GM19099 (cell line): ENCODE results near the gene CBLN1.

Experiments
- POLR2A ChIP-seq: IDR thresholded peaks from 3 replicates; pipeline ENCODE4 v1.6.1; 2011; ENCODE audit warnings: low read depth; ENCODE audit not compliant: insufficient read length; ENCODE audit errors: extremely low read depth

Gene CBLN1

DNA sequence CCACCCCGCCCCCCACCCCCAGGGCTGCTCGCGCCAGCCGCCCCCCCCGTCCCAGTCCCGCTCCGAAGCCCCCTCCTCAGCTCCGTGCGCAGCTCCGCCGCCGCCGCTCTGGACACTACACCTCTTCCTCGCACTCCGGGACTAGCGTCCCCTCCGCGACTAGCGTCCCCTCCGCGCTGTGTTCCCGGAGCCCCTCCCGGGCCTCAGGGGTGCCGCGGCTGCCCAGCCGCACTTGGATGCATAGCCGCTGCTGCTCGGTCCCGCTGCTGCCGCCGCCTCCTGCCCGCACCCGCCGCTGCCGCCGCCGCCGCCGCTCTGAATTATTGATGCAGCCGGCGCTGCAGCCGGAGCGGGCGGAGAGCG lies at the start of gene CBLN1:
TSS of gene CBLN1 (minus strand) at position 359 of the 363 bp plus-strand sequence. CDS start 373 bp downstream, outside the sequence.
- no peak for TF ChIP-seq POLR2A

DNA sequence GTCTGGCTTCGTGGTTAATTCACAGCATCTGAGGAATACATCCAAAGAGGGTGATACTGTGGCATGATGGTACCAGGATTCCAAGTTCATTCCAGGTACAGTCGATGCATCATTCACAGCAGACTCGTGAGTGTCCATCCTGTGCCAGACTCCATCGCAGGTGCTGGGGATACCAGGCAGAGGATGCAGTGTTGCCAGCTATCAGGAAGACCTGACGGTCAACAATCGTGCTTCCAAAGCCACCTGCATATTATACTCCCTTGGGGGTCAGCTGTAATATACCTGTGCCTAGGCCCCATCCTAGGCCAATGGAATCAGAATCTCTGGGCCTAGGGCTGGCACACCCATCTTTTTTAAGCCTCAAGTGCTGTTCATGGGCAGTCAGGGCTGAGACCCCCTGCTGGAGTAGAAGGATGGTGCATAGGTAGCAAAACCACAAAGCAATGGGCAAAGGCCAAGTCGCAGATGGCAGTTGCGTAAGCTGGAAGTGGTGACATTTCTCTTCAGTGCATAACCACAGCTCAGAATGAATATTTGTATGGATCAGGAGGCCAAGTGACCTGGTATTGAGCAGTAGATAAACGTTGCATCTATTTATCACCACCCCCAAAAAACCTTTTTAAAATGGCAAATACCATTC lies 49.0 kb upstream of the CBLN1 start:
- no peak for TF ChIP-seq POLR2A

DNA sequence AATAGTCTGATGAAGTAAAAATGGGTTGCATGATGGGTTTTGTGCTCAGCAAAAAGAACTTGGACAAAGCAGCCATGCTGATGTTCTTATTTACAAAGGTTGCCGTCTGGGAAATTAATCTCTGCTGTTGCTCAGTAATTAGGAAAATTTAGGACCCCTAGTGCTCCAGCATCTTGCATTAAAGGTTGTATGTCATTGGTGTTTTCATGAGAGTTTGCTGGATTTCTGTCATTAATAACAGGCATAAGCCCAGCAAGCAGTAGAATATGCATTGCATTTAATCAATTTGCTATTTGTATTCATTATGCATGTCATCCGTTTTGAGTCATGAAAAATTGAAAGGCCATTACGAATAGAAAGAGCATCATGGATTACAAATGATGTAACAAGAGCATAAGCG lies 46.7 kb upstream of the CBLN1 start:
- TF ChIP-seq POLR2A, result no peak

DNA sequence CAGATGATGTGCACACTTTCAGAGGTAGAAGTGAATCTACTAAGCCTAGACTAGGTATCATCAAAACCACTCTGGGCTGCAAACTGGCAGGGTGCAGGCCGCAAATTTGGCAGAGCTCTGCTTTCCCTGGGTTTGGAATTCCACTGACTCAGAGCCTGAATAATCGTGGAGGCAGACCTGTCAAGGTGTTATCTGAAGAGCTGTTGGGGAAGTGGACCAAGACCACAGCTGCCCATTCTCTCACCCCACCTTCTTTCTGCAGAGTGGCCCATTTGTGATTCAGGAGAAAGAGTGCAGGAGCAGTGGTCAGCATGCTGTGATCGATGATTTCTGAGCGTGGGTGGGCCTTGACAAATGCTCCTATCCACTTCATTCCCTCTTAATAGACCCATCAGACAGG lies 45.8 kb upstream of the CBLN1 start:
- TF ChIP-seq POLR2A, result no peak

DNA sequence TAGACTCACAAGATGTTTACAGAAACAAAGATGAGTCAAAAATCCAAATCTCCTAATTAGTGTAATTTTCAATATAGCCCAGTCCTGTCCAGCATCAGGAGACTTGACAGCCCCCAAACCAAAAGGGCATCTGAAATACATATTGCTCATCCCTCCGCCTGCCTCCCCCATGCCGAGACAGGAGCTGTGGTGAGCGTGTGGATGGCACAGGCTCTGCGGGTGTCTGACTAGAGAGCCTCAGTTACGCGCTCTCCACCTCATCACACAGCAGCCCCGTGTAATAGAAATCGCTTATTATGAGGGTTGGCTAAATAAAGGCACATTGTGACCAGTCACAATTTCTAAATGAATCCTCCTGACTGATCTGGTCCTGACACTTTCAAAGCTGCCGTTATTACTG lies 43.1 kb upstream of the CBLN1 start:
- no peak for TF ChIP-seq POLR2A

DNA sequence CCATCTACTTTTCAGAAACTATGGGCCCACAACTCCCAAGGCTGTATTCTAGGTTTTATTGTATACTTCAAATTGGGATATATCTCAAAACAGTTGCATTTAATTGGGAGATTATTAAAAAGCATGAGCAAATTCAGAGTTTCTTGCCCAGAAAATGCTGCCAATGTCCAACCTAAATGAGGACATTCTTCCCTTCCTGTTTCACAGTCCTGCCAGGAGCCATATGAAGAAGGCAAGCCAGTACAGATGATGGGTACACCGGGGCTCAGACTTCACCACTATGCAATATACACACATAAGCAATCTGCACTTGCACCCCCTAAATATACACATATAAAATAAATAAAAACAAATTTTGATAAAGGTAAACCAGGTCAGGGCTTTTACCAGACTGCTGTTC lies 34.0 kb upstream of the CBLN1 start:
- TF ChIP-seq POLR2A, result no peak

DNA sequence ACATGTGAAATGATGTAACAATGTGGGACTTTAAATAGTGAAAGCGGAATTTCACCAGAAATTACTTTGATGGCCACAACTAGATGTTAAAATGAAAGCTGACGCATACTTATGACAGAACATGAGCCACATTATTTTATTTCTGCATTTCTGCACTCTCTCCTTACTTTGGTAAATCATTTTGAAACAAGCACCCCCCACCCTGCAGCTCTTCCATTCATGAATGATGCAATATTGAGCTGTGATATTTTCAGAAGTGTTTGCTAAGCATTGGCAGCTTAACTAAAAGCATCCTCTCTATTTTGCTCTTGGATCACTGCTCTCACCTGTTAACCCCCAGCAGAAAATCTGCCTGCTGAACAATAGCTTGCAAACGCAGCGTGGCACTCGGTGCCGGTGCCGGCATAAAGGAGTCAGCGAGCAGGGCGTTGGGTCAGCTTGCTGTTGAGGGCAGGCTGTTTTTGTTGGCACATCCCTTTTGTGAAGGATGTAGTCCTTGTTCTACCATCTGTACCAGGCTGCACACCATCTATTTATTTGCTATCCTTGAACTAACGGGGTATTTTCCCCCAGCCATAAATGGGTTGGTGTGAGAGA lies 30.8 kb upstream of the CBLN1 start:
- TF ChIP-seq POLR2A, result no peak

DNA sequence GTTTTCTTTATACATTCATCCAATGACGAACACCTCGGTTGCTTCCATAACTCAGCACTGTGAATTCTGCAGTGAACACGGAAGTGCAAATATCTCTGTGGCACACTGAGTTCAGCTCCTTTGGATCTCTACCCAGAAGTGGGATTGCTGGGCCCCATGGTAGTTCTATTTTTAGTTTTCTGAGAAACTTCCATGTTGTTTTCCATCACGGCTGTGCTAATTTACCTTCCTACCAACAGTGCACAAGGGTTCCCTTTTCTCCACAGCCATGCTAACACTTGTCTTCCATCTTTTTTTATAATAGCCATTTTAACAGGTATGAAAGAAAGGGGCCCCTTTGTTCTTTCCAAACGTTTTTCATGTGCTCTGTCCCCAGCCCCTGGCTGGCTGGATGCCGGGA lies 30.2 kb upstream of the CBLN1 start:
- TF ChIP-seq POLR2A, result no peak

DNA sequence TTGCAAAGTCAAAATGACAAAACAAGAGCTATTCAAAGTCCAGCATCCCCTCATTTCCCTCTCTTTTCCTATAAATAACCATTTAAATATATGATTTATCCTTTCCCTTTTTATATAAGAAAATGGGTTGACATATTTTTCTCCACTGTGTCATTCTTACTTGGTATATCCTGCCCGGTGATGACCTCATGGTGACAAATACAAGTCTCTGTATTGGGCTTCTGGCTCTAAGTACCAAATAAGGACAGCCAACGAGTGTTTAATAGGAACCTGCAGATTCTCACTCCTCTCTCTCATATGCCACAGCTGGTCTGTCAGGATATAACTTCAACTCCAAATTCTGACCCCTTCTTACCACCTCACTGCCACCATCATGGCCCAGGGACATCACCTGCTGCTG lies 25.5 kb upstream of the CBLN1 start:
- TF ChIP-seq POLR2A, result no peak

DNA sequence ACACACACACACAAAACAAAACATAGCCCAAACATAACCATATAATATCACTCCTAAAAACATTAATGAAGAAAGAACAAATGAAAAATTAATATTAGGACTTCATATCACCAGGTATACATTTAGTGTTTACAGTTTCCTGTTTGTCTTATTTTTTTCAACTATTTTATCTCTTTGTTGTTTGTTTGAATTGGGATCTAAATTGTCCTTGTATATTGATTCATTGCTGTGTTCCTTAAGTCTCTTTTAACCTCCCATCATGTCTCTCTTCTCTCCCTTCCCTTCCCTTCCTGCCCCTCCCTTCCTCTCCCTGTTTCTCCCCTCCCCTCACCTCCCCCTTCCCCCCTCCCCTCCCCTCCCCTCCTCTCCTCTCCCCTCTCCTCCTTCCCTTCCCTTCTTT lies 23.8 kb upstream of the CBLN1 start:
- no peak for TF ChIP-seq POLR2A

DNA sequence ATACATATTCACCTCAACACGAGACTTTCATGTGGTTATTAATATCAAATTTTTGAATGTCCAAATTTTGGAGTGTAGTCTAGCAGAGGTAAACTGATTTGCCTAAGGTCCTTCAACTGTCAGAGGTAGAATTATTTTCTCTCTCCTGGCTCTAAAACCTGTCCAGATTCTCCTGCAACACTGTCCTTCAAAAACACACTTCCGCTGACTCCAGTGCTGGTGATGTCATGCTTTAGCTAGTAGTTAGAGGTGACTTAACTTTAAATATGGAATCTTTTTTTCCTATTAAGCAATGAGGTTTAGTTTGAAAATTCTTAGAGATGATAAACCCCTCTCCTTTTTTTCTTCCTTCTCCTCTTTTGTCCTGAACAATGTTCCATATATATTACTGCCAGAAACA lies 10.8 kb upstream of the CBLN1 start:
- TF ChIP-seq POLR2A, result no peak

DNA sequence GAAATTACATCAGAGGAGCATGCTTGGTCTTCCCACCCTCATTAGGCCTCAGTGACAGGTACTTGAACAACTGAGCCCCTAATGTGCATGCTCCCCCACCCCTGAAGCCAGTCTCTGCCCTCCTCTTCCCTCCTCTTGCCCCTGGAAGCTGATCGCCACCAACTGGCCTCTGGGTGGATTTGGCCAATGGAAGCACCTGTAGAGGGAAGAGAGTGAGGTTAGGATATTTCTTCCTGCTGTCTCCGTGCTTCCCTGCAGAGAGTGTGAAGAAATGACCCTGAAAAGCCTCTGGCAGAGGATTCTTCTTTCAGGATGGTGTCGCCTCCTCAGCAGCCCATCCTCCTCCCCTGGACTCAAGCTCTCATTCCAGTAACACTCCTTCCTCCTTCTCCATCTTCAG lies 5.9 kb upstream of the CBLN1 start:
- TF ChIP-seq POLR2A, result no peak

DNA sequence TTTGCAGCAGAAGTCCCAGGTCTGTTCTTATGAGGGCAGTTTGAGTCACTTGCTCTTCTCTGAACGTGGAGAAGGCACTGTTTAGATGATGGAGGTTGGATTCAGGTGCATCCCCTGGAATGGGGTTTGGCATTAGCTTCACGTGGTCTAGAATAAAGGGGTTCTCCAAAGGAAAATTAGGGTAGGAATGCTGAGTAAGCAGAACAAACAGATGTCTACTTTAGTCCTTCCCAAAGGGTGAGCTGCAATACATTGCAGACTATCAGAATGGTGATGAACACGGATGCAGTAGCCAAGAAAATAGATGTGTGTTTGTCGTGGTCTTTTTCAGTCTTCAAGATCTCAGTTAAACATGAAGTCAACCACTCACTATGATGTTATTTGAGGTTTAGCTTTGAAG lies 3.3 kb upstream of the CBLN1 start:
- no peak for TF ChIP-seq POLR2A

DNA sequence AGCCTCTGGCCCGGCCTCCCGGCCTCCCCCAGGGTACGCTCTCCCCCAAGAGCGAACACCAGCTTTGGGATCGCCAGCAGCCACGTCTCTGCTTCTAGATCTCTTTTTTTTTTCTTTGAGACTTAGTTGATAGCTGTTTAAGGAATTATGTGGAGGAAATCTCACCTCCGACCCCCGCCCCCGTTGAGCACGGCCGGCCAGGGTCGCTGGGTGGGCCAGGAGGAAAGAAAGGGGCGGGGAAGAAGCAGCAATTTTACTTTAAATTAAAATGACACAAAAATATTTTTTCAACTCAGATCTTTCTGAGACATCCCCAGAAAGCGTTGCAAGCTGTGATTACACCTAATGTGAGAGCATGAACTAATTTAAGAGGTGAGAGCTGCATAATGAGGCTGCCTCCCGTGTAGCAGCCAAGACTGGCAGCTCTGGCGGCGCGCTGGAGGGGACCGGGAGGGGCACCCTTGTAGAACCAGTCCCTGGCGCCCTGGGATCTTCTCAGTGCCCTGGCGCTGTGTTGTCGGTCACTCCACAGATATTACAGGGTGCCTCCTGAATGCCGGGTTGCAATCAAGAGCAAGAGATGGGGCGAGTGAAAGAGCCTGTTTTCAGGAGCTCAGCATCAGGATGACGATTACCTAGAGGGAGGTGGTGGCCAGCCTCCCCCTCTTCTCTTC lies 1.9 kb upstream of the CBLN1 start:
- no peak for TF ChIP-seq POLR2A

DNA sequence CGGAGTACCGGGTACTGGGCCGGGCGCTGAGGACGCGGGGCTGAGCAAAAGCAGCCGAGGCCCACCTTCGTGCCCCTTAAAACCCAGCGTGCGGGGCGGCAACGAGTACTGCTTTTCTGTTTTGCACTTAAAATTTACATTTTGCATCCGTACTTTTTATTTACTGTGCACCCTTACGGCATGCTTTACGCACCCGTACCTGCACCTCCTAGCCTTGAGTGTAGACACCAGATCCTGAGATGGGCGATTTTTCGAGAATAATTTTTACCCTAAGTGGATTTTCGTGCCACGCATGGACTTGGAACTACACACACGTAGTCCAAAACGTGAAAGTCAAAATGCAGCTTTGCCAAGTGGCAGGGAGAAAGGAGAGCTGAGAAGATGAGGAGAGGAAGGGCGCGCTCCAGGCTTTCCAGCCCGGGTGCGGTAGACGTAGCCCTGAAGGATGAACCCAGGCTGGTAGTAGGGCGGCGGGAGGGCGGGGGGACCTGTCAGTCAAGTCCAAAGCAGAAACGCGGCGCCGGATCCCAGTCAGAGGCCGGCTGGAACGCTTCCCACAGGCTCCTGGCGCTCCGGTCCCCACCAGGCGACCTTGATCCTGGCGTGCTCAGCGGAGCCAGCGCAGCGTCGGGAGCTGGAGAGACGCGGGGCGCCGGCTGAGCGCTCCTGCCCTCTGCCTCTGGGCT lies 1.2 kb upstream of the CBLN1 start:
- no peak for TF ChIP-seq POLR2A
